Testis (tissue), 2 donors: ENCODE measurements around the gene EHD4.

Experiments
- POLR2A ChIP-seq: fragments of 450-650 bp; IDR thresholded peaks from one replicate; pipeline ENCODE4 v1.6.1; 2017; ENCODE audit warnings: antibody characterized with exemption, mild to moderate bottlenecking, moderate library complexity
- TF ChIP-seq, protein P1 (sequence below), 3 experiments: fragments of 450-650 bp in 2 of 3; fragments of 200-600 bp in 1 of 3; sonication (generic) in 1 of 3; IDR thresholded peaks; one replicate each; pipeline ENCODE4 v1.5.1; 2016 to 2019; ENCODE audit warnings: antibody characterized with exemption in 3 of 3, mild to moderate bottlenecking in 2 of 3, moderate library complexity in 1 of 3

DNA sequence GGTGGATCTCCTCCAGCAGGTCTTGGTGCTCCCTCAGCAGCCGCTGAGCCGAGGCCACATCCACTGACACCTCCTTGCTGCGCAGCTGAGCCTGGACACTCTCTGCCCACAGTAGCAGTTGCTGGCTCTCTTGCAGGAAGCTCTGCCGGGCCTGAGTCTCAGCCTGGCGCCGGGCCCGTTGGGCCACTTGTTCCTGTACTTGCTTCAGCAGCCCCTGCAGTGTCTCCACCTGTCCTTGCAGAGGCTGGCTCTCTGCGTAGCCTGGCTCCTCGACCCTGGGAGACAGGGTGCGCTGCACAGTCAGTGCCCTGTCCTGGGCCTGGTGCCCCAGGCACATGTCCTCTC, 94.0 kb downstream of the EHD4 start:
- TF ChIP-seq, protein P1, sequence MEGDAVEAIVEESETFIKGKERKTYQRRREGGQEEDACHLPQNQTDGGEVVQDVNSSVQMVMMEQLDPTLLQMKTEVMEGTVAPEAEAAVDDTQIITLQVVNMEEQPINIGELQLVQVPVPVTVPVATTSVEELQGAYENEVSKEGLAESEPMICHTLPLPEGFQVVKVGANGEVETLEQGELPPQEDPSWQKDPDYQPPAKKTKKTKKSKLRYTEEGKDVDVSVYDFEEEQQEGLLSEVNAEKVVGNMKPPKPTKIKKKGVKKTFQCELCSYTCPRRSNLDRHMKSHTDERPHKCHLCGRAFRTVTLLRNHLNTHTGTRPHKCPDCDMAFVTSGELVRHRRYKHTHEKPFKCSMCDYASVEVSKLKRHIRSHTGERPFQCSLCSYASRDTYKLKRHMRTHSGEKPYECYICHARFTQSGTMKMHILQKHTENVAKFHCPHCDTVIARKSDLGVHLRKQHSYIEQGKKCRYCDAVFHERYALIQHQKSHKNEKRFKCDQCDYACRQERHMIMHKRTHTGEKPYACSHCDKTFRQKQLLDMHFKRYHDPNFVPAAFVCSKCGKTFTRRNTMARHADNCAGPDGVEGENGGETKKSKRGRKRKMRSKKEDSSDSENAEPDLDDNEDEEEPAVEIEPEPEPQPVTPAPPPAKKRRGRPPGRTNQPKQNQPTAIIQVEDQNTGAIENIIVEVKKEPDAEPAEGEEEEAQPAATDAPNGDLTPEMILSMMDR (IDR thresholded peaks at IDR 0.05) = no peak
- no peak for TF ChIP-seq POLR2A
